Activated CD8-positive, alpha-beta memory T cell treated with anti-CD3 and anti-CD28 coated beads, Interleukin-2, amount 50 U/mL, for 48 hours (primary cell): ENCODE measurements around the gene KRTAP5-8.
"Not testable (repeated sequence)": the region's sequence is repeated elsewhere in the genome, so short reads cannot be mapped to it uniquely, and the experiment has no call there.

Experiments used
- DNase-seq: peaks from one replicate; pipeline ENCODE4 v3.0.0-alpha.2; 2020

Gene KRTAP5-8

GRCh38 chr11:71518506-71519471 is 19.0 kb upstream of the KRTAP5-8 start:
- DNase-seq, result peak; percentile 33

DNA sequence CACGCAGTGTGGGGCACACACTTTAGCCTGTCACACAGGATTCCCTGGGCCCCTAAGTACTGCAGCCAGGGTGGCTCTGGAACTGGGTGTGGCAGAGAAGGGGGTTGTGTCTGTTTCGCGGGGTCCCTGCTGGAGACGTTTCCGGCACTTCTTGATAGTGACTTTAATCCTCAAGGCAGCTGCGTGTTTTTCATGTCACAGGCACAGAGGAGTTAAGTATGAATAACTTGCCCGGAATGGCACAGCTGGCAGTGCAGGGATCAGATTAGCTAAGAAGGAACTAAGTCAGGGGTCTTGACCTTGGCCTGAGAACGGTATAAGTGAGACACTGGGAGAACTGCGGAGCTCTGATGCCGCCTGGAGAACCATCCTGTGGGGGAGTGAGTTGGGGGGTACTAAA is 18.3 kb upstream of the KRTAP5-8 start:
- peak; percentile 32 for DNase-seq

- DNase-seq, result no peak
These were observed 12.5 kb upstream of the KRTAP5-8 start for GRCh38 chr11:71525188-71525937.

DNA sequence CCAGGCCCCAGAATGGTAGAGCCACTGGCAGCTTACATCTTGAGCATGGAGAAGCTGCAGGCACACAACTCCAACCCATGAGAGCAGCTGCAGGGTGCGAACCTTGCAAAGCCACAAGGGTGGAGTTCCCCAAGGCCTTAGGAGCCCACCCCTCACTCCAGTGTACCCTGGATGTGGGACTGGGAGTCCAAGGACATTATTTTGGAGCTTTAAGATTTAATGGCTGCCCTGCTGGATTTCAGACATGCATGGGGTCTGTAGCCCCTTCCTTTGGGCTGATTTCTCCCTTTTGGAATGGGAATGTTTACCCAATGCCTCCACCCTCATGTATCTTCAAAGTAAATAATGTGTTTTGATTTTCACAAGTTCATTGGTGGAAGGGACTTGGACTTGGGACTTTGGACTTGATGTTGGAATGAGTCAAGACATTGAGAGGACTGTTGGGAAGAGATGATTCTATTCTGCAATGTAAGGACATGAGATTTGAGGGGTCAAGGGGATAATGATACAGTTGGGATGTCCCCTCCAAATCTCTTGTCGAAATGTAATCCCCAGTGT is 11.8 kb upstream of the KRTAP5-8 start:
- no peak for DNase-seq

DNA sequence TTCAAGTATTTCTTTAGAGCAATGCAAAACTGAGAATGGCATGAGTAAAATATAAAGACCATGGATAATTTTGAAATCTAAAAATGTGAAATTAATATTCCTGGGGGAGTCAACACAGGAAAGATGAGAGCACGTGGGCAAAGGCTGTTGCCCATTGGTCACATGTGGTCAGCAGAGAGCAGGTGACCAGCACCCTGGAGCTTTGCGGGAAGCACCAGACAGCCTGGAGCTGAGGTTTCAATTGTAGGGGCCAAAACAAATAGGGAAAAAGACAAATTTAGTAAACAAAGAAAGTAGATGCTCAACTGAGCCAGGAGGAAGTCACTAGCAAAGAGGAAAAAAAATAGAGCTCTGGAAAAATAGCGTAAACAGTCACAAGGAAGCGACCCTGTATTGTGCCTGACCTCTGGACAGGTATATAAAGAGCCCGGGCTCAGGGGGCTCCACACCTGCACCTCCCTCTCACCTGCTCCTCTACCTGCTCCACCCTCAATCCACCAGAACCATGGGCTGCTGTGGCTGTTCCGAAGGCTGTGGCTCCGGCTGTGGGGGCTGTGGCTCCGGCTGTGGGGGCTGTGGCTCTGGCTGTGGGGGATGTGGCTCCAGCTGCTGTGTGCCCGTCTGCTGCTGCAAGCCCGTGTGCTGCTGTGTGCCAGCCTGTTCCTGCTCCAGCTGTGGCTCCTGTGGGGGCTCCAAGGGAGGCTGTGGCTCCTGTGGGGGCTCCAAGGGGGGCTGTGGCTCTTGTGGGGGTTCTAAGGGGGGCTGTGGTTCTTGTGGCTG is 10.8 kb upstream of the KRTAP5-8 start, which contains the start of gene KRTAP5-7:
Gene KRTAP5-7, plus strand, starts transcription at position 472 of the 780 bp plus-strand sequence. Its CDS starts 34 bp downstream, at position 506.
- DNase-seq, result not testable (repeated sequence)

DNA sequence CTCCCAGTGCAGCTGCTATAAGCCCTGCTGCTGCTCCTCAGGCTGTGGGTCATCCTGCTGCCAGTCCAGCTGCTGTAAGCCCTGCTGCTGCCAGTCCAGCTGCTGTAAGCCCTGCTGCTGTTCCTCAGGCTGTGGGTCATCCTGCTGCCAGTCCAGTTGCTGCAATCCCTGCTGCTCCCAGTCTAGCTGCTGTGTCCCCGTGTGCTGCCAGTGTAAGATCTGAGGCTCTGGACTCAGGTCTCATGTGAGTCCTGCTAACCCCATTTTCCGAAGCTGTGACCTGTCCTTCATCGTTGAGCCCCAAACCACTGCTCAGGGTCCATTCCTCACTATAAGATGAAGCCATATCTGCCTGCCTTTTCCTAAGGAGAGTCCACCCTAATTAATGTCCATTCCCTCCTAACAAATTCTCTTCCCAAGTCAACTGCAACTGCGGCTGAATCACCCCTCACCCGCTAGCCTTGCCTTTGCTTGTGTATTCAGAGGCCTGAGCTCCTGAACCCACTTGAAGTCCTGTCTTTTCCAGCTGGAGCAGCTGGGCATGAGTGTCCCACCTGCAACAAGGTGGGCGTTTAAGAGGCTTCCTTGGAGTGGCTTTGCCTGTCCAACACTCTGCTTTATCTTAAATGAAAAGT is 10.1 kb upstream of the KRTAP5-8 start:
- no peak for DNase-seq

DNA sequence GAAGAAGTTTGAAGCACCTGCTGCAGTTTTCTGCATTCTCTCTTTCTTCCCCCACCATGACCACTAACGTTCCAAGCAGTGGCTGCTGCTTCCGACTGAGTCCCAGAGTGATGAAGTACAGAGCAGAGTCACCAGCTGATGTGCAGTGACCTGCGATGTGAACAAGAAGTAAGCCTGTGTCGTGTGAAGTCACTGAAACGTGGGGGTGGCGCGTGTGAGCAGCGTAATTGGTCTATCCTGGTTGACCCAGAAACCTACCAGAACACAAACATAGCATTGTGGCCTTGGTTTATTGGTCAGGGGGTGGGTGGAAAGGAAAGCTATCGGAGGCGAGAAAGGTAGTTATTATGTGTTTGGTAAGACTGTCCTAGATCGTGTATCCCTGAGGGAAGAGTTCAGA is 7.2 kb upstream of the KRTAP5-8 start:
- DNase-seq, result no peak

DNA sequence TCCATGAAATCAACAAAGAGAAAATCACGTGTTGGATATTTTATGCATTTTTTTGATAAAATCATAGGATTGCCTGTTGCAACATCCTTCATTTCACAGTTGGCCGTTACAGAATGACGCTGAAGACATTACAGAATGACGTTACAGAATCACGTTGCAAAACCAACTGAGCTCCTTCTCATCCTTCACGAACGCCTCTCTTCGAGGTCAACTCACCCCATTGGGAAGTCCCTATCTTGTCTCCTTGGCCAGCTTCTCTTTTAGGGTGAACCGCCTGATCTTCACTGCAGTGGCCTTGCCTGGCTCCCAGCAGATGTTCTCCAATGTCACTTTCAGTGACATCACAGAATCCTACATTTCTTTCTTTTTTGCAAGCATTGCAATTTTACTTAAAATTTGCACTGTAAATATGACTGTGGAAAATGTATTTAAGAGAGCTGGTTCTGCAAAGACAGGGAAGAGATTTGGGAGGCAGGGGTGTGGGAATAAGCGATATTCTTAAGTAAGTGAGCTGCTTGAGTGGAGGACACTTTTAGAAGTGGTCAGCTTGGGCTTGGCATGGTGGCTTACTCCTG is 5.7 kb upstream of the KRTAP5-8 start:
- no peak for DNase-seq

GRCh38 chr11:71534711-71535608 is 2.9 kb upstream of the KRTAP5-8 start:
- not testable (repeated sequence) for DNase-seq

DNA sequence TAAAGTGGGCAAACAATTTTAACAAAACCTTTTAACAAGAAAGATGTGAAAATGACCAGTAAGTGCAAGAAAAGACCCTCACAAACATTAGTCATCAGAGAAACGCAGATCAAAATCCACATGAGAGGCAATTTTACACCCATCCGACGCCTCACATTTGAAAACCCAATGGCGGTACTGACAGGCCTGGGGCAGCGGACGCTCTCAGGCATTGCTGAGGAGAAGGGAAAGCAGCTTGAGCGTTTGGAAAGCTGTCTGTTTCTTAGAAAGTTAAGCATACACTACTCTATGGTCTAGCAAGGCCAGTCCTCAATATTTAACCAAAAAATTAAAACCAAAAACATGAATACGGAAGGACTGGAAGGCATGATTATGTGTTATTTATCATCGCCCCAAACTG is 2.0 kb upstream of the KRTAP5-8 start:
- no peak for DNase-seq

DNA sequence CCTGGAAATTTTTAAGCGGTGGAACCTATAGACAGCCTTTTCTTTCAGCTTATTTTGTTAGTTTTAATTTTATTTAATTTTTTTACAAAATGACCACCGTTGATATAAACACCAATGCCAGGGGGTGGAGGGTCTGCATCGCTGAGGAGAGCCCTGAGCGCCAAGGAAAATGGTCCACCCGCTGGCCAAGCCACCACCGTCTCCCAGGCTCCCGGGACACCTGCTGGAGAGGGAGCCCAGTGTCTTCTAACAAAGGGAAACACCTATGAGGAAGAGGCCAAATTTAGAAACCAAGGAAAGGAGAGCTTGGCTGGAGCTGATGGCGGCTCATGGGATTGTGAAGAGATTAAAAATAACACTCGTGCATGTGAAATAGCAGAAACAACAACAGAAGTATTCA is 288 bp upstream of the KRTAP5-8 start:
- no peak for DNase-seq

- DNase-seq, result no peak
These were observed 803 bp downstream of the KRTAP5-8 start for GRCh38 chr11:71538666-71538990.

GRCh38 chr11:71539017-71539416 is 1.2 kb downstream of the KRTAP5-8 start:
- DNase-seq, result no peak

GRCh38 chr11:71539971-71540370 is 2.1 kb downstream of the KRTAP5-8 start:
- DNase-seq, result not testable (repeated sequence)

- not testable (repeated sequence) for DNase-seq
These were observed 2.9 kb downstream of the KRTAP5-8 start for GRCh38 chr11:71540521-71541304.

GRCh38 chr11:71542382-71542781 is 4.6 kb downstream of the KRTAP5-8 start:
- DNase-seq, result no peak

DNA sequence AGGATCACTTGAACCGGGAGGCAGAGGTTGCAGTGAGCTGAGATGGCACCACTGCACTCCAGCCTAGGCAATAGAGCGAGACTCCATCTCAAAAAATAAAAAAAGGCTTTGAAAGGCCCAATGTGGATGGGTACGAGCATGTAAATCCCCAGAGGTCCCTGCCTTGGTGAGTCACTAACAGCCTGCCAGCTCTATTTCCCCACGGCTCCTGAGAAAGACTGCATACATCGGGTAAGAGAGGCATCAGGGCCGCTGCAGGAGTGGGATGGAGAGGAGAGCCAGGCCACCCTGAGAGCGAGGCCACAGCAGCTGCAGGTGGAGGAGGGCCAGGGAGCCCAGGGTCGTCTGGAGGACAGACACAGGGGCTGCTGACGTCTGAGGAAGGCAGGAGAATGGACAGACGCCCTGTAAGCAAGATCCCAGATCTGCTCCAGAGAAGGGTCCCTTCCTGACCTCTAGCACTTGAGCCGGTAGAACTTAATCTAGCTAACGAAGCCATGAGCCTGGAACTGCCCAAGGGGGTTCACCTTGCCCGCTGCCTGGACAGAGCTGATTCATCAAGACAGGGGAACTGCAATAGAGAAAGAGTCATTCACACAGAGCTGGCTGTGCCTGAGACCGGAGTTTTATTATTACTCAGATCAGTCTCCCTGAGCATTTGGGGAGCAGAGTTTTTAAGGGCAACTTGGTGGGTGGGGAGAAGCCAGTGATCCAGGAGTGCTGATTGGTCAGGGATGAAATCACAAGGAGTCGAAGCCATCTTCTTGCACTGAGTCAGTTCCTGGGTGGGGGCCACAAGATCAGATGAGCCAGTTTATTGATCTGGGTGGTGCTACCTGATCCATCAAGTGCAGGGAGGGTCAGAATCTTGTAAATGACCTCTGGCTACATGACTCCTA is 5.3 kb downstream of the KRTAP5-8 start:
- no peak for DNase-seq

- no peak for DNase-seq
These were observed 6.0 kb downstream of the KRTAP5-8 start for GRCh38 chr11:71543866-71544265.
